ENCODE measurements around the gene GLRA2. TPM values are rescaled to one million over a fixed set of nuclear protein-coding genes. Genes with fewer than 3 reads are reported as not detected.

The GLRA2 gene
- polyA plus RNA-seq, 1 of the 3 experiments (the other 2 are of a cell fraction): not detected

GRCh38 chrX:14528629-14529289 is 577 bp upstream of the GLRA2 start:
- Histone ChIP-seq H3K9ac (no peak overlapping the region), H3K79me2 (ENCODE audit: insufficient read depth) (no peaks in the 10 kb centered on the region), H2AFZ (ENCODE audit: low read depth) (no peak overlapping the region), H3K9me2 (no peaks in the 10 kb centered on the region), H3K4me3 (ENCODE audit: low read depth in 2 of 2, low read length in 1 of 2) (no peak overlapping the region; a peak in 2 of 4 replicates), H3F3A (replicated peaks; ENCODE audit: insufficient read depth) (no peaks in the 10 kb centered on the region), H3K27ac (ENCODE audit: low read depth in 2 of 2, low read length in 1 of 2) (no peak overlapping the region), H3K27me3 (ENCODE audit: insufficient read depth) (no peaks in the 10 kb centered on the region), H3K9me3 (no peaks in the 10 kb centered on the region), H3K36me3 (replicated peaks in 1 of 2; ENCODE audit: control insufficient read depth in 1 of 2, insufficient read depth in 2 of 2, low read length in 1 of 2) (no peaks in the 10 kb centered on the region), H3K4me2 (peak overlapping the region; percentile 59), H3K4me1 (ENCODE audit: control insufficient read depth in 1 of 2, insufficient read depth in 2 of 2, low read depth in 1 of 2, low read length in 1 of 2) (no peaks in the 10 kb centered on the region), H4K20me1 (ENCODE audit: insufficient read depth) (no peaks in the 10 kb centered on the region)
- WGBS (ENCODE audit: low lambda C conversion rate): 3% methylated on average over 14 of the region's 14 CpGs
- TF ChIP-seq GATA2 (CRISPR knock-in tag; IDR thresholded peaks at IDR 0.05) (no peak), FOXM1 (IDR thresholded peaks at IDR 0.05; ENCODE audit: low read depth) (no peak), SMC3 (IDR thresholded peaks at IDR 0.05; ENCODE audit: low read depth, low read length) (peak; percentile 62), MAX (IDR thresholded peaks at IDR 0.05; ENCODE audit: low read depth) (no peak), EZH2phosphoT487 (IDR thresholded peaks at IDR 0.05; ENCODE audit: borderline replicate concordance, low read depth) (no peak), RFX5 (IDR thresholded peaks at IDR 0.05; ENCODE audit: low read length) (no peak), PBX3 (IDR thresholded peaks at IDR 0.05) (no peak), RAD21 (IDR thresholded peaks at IDR 0.05; ENCODE audit: low read length) (peak; percentile 71), RCOR1 (IDR thresholded peaks at IDR 0.05; ENCODE audit: low read length) (no peak), CTCF (IDR thresholded peaks at IDR 0.05) (peak; percentile 69), GABPA (IDR thresholded peaks at IDR 0.05; ENCODE audit: low read depth) (no peak), FOXJ3 (CRISPR knock-in tag; IDR thresholded peaks at IDR 0.05) (no peak)
- CTCF ChIA-PET: interaction anchor here (0.5 to 2.2 kb wide), 20 partner anchors 9 to 673 kb away, joined by 3 to 15 read pairs (median 4); no protein-coding TSS in a partner anchor
- DNase-seq: peak; percentile 27
- POLR2A ChIA-PET: no interaction called here

- Histone ChIP-seq H3K4me2 (no peak overlapping the region), H3F3A (replicated peaks; ENCODE audit: insufficient read depth) (no peaks in the 10 kb centered on the region), H3K9me2 (no peaks in the 10 kb centered on the region), H3K36me3 (replicated peaks in 1 of 2; ENCODE audit: control insufficient read depth in 1 of 2, insufficient read depth in 2 of 2, low read length in 1 of 2) (no peaks in the 10 kb centered on the region), H3K27me3 (ENCODE audit: insufficient read depth) (no peaks in the 10 kb centered on the region), H4K20me1 (ENCODE audit: insufficient read depth) (no peaks in the 10 kb centered on the region), H3K4me3 (ENCODE audit: low read depth in 2 of 2, low read length in 1 of 2) (no peak overlapping the region), H3K79me2 (ENCODE audit: insufficient read depth) (no peaks in the 10 kb centered on the region), H3K9ac (no peak overlapping the region), H3K4me1 (ENCODE audit: control insufficient read depth in 1 of 2, insufficient read depth in 2 of 2, low read depth in 1 of 2, low read length in 1 of 2) (no peaks in the 10 kb centered on the region), H2AFZ (ENCODE audit: low read depth) (no peak overlapping the region), H3K27ac (ENCODE audit: low read depth in 2 of 2, low read length in 1 of 2) (no peak overlapping the region), H3K9me3 (no peaks in the 10 kb centered on the region)
- no peak for DNase-seq
- WGBS (ENCODE audit: low lambda C conversion rate): 0% methylated on average over 1 of the region's 1 CpG
- CTCF ChIA-PET: no interaction called here
- POLR2A ChIA-PET: no interaction called here
- TF ChIP-seq FOXJ3 (CRISPR knock-in tag; IDR thresholded peaks at IDR 0.05) (no peak), SIN3A (IDR thresholded peaks at IDR 0.05; ENCODE audit: borderline replicate concordance, low read depth, low read length) (no peak)
These were observed 4.5 kb downstream of the GLRA2 start for GRCh38 chrX:14533867-14534266.
